ENCODE results near the gene NDUFS6.
"Not testable (repeated sequence)": the region's sequence is repeated elsewhere in the genome, so short reads cannot be mapped to it uniquely, and the experiment has no call there.

The NDUFS6 gene

GRCh38 chr5:1843761-1844160 is 42.6 kb downstream of the NDUFS6 start:
- H3K4me3 Mint-ChIP-seq; H3K27ac Mint-ChIP-seq; H3K36me3 Mint-ChIP-seq (ENCODE audit: low read depth); H3K9me3 Mint-ChIP-seq; H3K4me1 Mint-ChIP-seq (ENCODE audit: low read depth): not testable (repeated sequence)
- peaks cover 10% of the 10 kb centered on the region for H3K27me3 Mint-ChIP-seq (ENCODE audit: low read depth)

GRCh38 chr5:1844708-1845436 is 43.7 kb downstream of the NDUFS6 start:
- H3K27ac Mint-ChIP-seq: no peak overlapping the region
- no peak overlapping the region for H3K4me3 Mint-ChIP-seq
- no peaks in the 10 kb centered on the region for H3K4me1 Mint-ChIP-seq (ENCODE audit: low read depth)
- peaks cover 20% of the 10 kb centered on the region for H3K27me3 Mint-ChIP-seq (ENCODE audit: low read depth)
- H3K9me3 Mint-ChIP-seq: no peaks in the 10 kb centered on the region
- no peaks in the 10 kb centered on the region for H3K36me3 Mint-ChIP-seq (ENCODE audit: low read depth)

GRCh38 chr5:1845696-1846095 is 44.5 kb downstream of the NDUFS6 start:
- no peaks in the 10 kb centered on the region for H3K36me3 Mint-ChIP-seq (ENCODE audit: low read depth)
- H3K9me3 Mint-ChIP-seq: no peaks in the 10 kb centered on the region
- H3K27ac Mint-ChIP-seq: no peak overlapping the region
- no peaks in the 10 kb centered on the region for H3K4me1 Mint-ChIP-seq (ENCODE audit: low read depth)
- H3K27me3 Mint-ChIP-seq (ENCODE audit: low read depth): peaks cover 23% of the 10 kb centered on the region
- no peak overlapping the region for H3K4me3 Mint-ChIP-seq

- H3K27ac Mint-ChIP-seq: no peak overlapping the region
- no peaks in the 10 kb centered on the region for H3K4me1 Mint-ChIP-seq (ENCODE audit: low read depth)
- H3K27me3 Mint-ChIP-seq (ENCODE audit: low read depth): peaks cover 26% of the 10 kb centered on the region
- H3K4me3 Mint-ChIP-seq: no peak overlapping the region
- H3K9me3 Mint-ChIP-seq: no peaks in the 10 kb centered on the region
- no peaks in the 10 kb centered on the region for H3K36me3 Mint-ChIP-seq (ENCODE audit: low read depth)
Measured at GRCh38 chr5:1846583-1846982, 45.4 kb downstream of the NDUFS6 start.

GRCh38 chr5:1847056-1847455 is 45.8 kb downstream of the NDUFS6 start:
- H3K4me3 Mint-ChIP-seq: no peak overlapping the region
- no peaks in the 10 kb centered on the region for H3K36me3 Mint-ChIP-seq (ENCODE audit: low read depth)
- H3K27ac Mint-ChIP-seq: no peak overlapping the region
- H3K9me3 Mint-ChIP-seq: no peaks in the 10 kb centered on the region
- no peaks in the 10 kb centered on the region for H3K4me1 Mint-ChIP-seq (ENCODE audit: low read depth)
- H3K27me3 Mint-ChIP-seq (ENCODE audit: low read depth): peaks cover 30% of the 10 kb centered on the region

GRCh38 chr5:1847611-1848010 is 46.4 kb downstream of the NDUFS6 start:
- Mint-ChIP-seq H3K36me3 (ENCODE audit: low read depth) (no peaks in the 10 kb centered on the region), H3K9me3 (no peaks in the 10 kb centered on the region), H3K27me3 (ENCODE audit: low read depth) (peaks cover 33% of the 10 kb centered on the region), H3K4me3 (no peak overlapping the region), H3K4me1 (ENCODE audit: low read depth) (no peaks in the 10 kb centered on the region), H3K27ac (no peak overlapping the region)

- Mint-ChIP-seq H3K9me3 (no peaks in the 10 kb centered on the region), H3K27me3 (ENCODE audit: low read depth) (peaks cover 46% of the 10 kb centered on the region), H3K27ac (no peak overlapping the region), H3K4me1 (ENCODE audit: low read depth) (no peaks in the 10 kb centered on the region), H3K36me3 (ENCODE audit: low read depth) (no peaks in the 10 kb centered on the region), H3K4me3 (no peak overlapping the region)
Measured at GRCh38 chr5:1850324-1851154, 49.3 kb downstream of the NDUFS6 start.

- Mint-ChIP-seq H3K4me1 (ENCODE audit: low read depth) (no peaks in the 10 kb centered on the region), H3K27me3 (ENCODE audit: low read depth) (peaks cover 49% of the 10 kb centered on the region), H3K4me3 (no peak overlapping the region), H3K36me3 (ENCODE audit: low read depth) (no peaks in the 10 kb centered on the region), H3K27ac (no peak overlapping the region), H3K9me3 (no peaks in the 10 kb centered on the region)
Measured at GRCh38 chr5:1851290-1851934, 50.2 kb downstream of the NDUFS6 start.

- Mint-ChIP-seq H3K4me3 (no peak overlapping the region), H3K36me3 (ENCODE audit: low read depth) (no peaks in the 10 kb centered on the region), H3K27ac (no peak overlapping the region), H3K4me1 (ENCODE audit: low read depth) (no peaks in the 10 kb centered on the region), H3K27me3 (ENCODE audit: low read depth) (peaks cover 49% of the 10 kb centered on the region), H3K9me3 (no peaks in the 10 kb centered on the region)
Measured at GRCh38 chr5:1852324-1852947, 51.2 kb downstream of the NDUFS6 start.

- Mint-ChIP-seq H3K9me3 (no peaks in the 10 kb centered on the region), H3K4me3 (no peak overlapping the region), H3K27me3 (ENCODE audit: low read depth) (peaks cover 43% of the 10 kb centered on the region), H3K36me3 (ENCODE audit: low read depth) (no peaks in the 10 kb centered on the region), H3K4me1 (ENCODE audit: low read depth) (no peaks in the 10 kb centered on the region), H3K27ac (no peak overlapping the region)
Measured at GRCh38 chr5:1853531-1853930, 52.3 kb downstream of the NDUFS6 start.

GRCh38 chr5:1855075-1855474 is 53.9 kb downstream of the NDUFS6 start:
- Mint-ChIP-seq H3K9me3 (no peaks in the 10 kb centered on the region), H3K27ac (no peak overlapping the region), H3K36me3 (ENCODE audit: low read depth) (no peaks in the 10 kb centered on the region), H3K4me3 (no peak overlapping the region), H3K27me3 (ENCODE audit: low read depth) (peaks cover 33% of the 10 kb centered on the region), H3K4me1 (ENCODE audit: low read depth) (no peaks in the 10 kb centered on the region)

- Mint-ChIP-seq H3K4me1 (ENCODE audit: low read depth) (no peaks in the 10 kb centered on the region), H3K4me3 (no peak overlapping the region), H3K27ac (no peak overlapping the region), H3K36me3 (ENCODE audit: low read depth) (no peaks in the 10 kb centered on the region), H3K9me3 (no peaks in the 10 kb centered on the region), H3K27me3 (ENCODE audit: low read depth) (peaks cover 31% of the 10 kb centered on the region)
Measured at GRCh38 chr5:1855596-1855995, 54.4 kb downstream of the NDUFS6 start.

- Mint-ChIP-seq H3K4me3 (no peak overlapping the region), H3K27me3 (ENCODE audit: low read depth) (peaks cover 22% of the 10 kb centered on the region), H3K27ac (no peak overlapping the region)
Measured at GRCh38 chr5:1856596-1857255, 55.5 kb downstream of the NDUFS6 start.

GRCh38 chr5:1857256-1857600 is 56.0 kb downstream of the NDUFS6 start:
- no peak overlapping the region for H3K27ac Mint-ChIP-seq
- no peaks in the 10 kb centered on the region for H3K4me1 Mint-ChIP-seq (ENCODE audit: low read depth)
- peaks cover 19% of the 10 kb centered on the region for H3K27me3 Mint-ChIP-seq (ENCODE audit: low read depth)
- H3K4me3 Mint-ChIP-seq: no peak overlapping the region
- no peaks in the 10 kb centered on the region for H3K36me3 Mint-ChIP-seq (ENCODE audit: low read depth)
- no peaks in the 10 kb centered on the region for H3K9me3 Mint-ChIP-seq

More at GRCh38 chr5:1856596-1857255, 55.5 kb downstream of the NDUFS6 start:
- no peaks in the 10 kb centered on the region for H3K4me1 Mint-ChIP-seq (ENCODE audit: low read depth)
- no peaks in the 10 kb centered on the region for H3K36me3 Mint-ChIP-seq (ENCODE audit: low read depth)
- no peaks in the 10 kb centered on the region for H3K9me3 Mint-ChIP-seq

All from T-helper 1 cell treated with Interleukin-12 subunit alpha and Interleukin-12 subunit beta and Interleukin-4 antibody, amounts not matched to agents 30 μg/mL and 1 μg/mL, for 36 hours (primary cell).